MCF 10A (cell line): Measurements from ENCODE around the gene ATG7. TPM values are rescaled to one million over a fixed set of nuclear protein-coding genes. Genes with fewer than 3 reads are reported as not detected.
"Not testable (repeated sequence)": the region's sequence is repeated elsewhere in the genome, so short reads cannot be mapped to it uniquely, and the experiment has no call there.

Source experiments
- BruUV-seq: library from RNA; stranded (reverse); fragments of 400-500 nt; replicated peaks from 2 replicates; lab custom pipeline; 2021; lab: Mats Ljungman, UMichigan
- CTCF ChIA-PET: fragments of 300-600 bp; sonication (Branson Sonifier 250); formaldehyde crosslinking; extraction: SDS; loops from one replicate; lab custom pipeline; 2021; ENCODE audit warnings: antibody characterized with exemption, inconsistent platforms; lab: Yijun Ruan, JAX
- POLR2A ChIA-PET: fragments of 300-600, 350-650 bp; sonication (Branson Sonifier 250); formaldehyde crosslinking; extraction: SDS; loops from one replicate; lab custom pipeline; 2020; ENCODE audit warnings: antibody characterized with exemption, inconsistent platforms; lab: Yijun Ruan, JAX
- DNase-seq: peaks from one replicate; pipeline ENCODE4 v3.0.0-alpha.2; 2018; ENCODE audit not compliant: unreplicated experiment
- H3K27ac Mint-ChIP-seq: one replicate; pipeline ENCODE4 v1.8.0; 2022; ENCODE audit warnings: mild to moderate bottlenecking, low read depth, mixed read lengths; ENCODE audit not compliant: unreplicated experiment
- H3K27me3 Mint-ChIP-seq: one replicate; pipeline ENCODE4 v1.8.0; 2022; ENCODE audit warnings: mixed read lengths; ENCODE audit not compliant: insufficient read depth, unreplicated experiment
- H3K36me3 Mint-ChIP-seq: one replicate; pipeline ENCODE4 v1.8.0; 2022; ENCODE audit warnings: mild to moderate bottlenecking, moderate library complexity, mixed read lengths; ENCODE audit not compliant: insufficient read depth, unreplicated experiment
- H3K4me1 Mint-ChIP-seq: one replicate; pipeline ENCODE4 v1.8.0; 2022; ENCODE audit warnings: mixed read lengths; ENCODE audit not compliant: insufficient read depth, unreplicated experiment
- H3K4me3 Mint-ChIP-seq: one replicate; pipeline ENCODE4 v1.8.0; 2022; ENCODE audit warnings: mild to moderate bottlenecking, moderate library complexity, mixed read lengths; ENCODE audit not compliant: unreplicated experiment
- H3K9me3 Mint-ChIP-seq: one replicate; pipeline ENCODE4 v1.8.0; 2022; ENCODE audit warnings: mixed read lengths; ENCODE audit not compliant: unreplicated experiment
- CTCF ChIP-seq: fragments of 200-600 bp; IDR thresholded peaks from one replicate; pipeline ENCODE4 v1.8.0; 2022; ENCODE audit warnings: antibody characterized with exemption, mild to moderate bottlenecking; ENCODE audit not compliant: unreplicated experiment
- intact Hi-C: fragments of 100-400 bp; cut with micrococcal nuclease; formaldehyde crosslinking; loops from 2 replicates; pipeline ENCODE4 v1.14.1; 2022
- total RNA-seq: library from RNA; stranded (reverse); gene quantifications from 2 replicates; pipeline ENCODE4 v1.2.3, GENCODE V29; 2022

Gene ATG7
- total RNA-seq, 1 experiment from 2014 or later: 54.0 TPM

- BruUV-seq: no TSS peak
- peaks cover 56% of the 10 kb centered on the region for H3K36me3 Mint-ChIP-seq
- no peak overlapping the region for H3K27ac Mint-ChIP-seq
- H3K4me1 Mint-ChIP-seq: no peaks in the 10 kb centered on the region
- TF ChIP-seq CTCF: no peak
- POLR2A ChIA-PET: interaction anchor here (0.5 to 1.1 kb wide), 2 partner anchors 28 to 77 kb away, joined by 3 read pairs; no protein-coding TSS in a partner anchor
- no peaks in the 10 kb centered on the region for H3K27me3 Mint-ChIP-seq
- CTCF ChIA-PET: interaction anchor here (6.9 to 9.0 kb wide), 2 partner anchors 103 to 280 kb away, joined by 80 to 141 read pairs; no protein-coding TSS in a partner anchor
- H3K9me3 Mint-ChIP-seq: no peaks in the 10 kb centered on the region
- no peak for DNase-seq
- intact Hi-C loops: loop anchor here (5.0 to 10.0 kb wide), 2 partner anchors 313 to 585 kb away; no protein-coding TSS in a partner anchor
- H3K4me3 Mint-ChIP-seq: no peak overlapping the region
Observed at GRCh38 chr3:11339541-11339940, 67.3 kb downstream of the ATG7 start.

GRCh38 chr3:11346416-11346815, 74.2 kb downstream of the ATG7 start:
- Mint-ChIP-seq H3K36me3 (peaks cover 42% of the 10 kb centered on the region), H3K4me1 (peaks cover 18% of the 10 kb centered on the region), H3K27ac (no peak overlapping the region)

GRCh38 chr3:11348877-11349276, 76.7 kb downstream of the ATG7 start:
- H3K27me3 Mint-ChIP-seq, intact Hi-C loops, POLR2A ChIA-PET, H3K27ac Mint-ChIP-seq, DNase-seq, BruUV-seq, H3K9me3 Mint-ChIP-seq, H3K4me3 Mint-ChIP-seq: not testable (repeated sequence)
- H3K4me1 Mint-ChIP-seq: peaks cover 18% of the 10 kb centered on the region
- peaks cover 48% of the 10 kb centered on the region for H3K36me3 Mint-ChIP-seq
- CTCF ChIA-PET: interaction anchor here (0.6 to 3.2 kb wide), 4 partner anchors 14 to 599 kb away, joined by 3 to 18 read pairs (median 8); no protein-coding TSS in a partner anchor

More at GRCh38 chr3:11346416-11346815, 74.2 kb downstream of the ATG7 start:
- POLR2A ChIA-PET: no interaction called here
- intact Hi-C loops: no loop called here
- TF ChIP-seq CTCF: no peak
- no TSS peak for BruUV-seq
- DNase-seq: peak; percentile 2
- Mint-ChIP-seq H3K9me3 (no peaks in the 10 kb centered on the region), H3K4me3 (no peak overlapping the region), H3K27me3 (no peaks in the 10 kb centered on the region)
- CTCF ChIA-PET: no interaction called here

GRCh38 chr3:11349446-11349845, 77.2 kb downstream of the ATG7 start:
- Mint-ChIP-seq H3K9me3 (no peaks in the 10 kb centered on the region), H3K27ac (no peak overlapping the region), H3K36me3 (peaks cover 43% of the 10 kb centered on the region), H3K4me3 (no peak overlapping the region), H3K4me1 (peaks cover 18% of the 10 kb centered on the region), H3K27me3 (no peaks in the 10 kb centered on the region)
- no peak for TF ChIP-seq CTCF
- CTCF ChIA-PET: interaction anchor here (0.6 to 3.2 kb wide), 3 partner anchors 14 to 289 kb away, joined by 3 to 18 read pairs (median 12); no protein-coding TSS in a partner anchor
- intact Hi-C loops: no loop called here
- POLR2A ChIA-PET: no interaction called here
- DNase-seq: no peak
- no TSS peak for BruUV-seq
